GM12891 (cell line): ENCODE measurements around the gene TARP.

Experiments
- POLR2A ChIP-seq: IDR thresholded peaks from 2 replicates; pipeline ENCODE4 v1.6.1; 2011; ENCODE audit warnings: low read depth, low read length, control low read depth
- POLR2AphosphoS5 ChIP-seq: IDR thresholded peaks from 2 replicates; pipeline ENCODE4 v1.6.1; 2011; ENCODE audit warnings: low read depth, low read length, control low read depth
- SPI1 ChIP-seq: IDR thresholded peaks from 2 replicates; pipeline ENCODE4 v1.6.1; 2011; ENCODE audit warnings: low read depth, low read length, control low read depth
- TAF1 ChIP-seq: IDR thresholded peaks from 2 replicates; pipeline ENCODE4 v1.6.1; 2011; ENCODE audit warnings: low read depth, low read length, control low read depth

- TF ChIP-seq POLR2A (no peak), POLR2AphosphoS5 (no peak), TAF1 (no peak), SPI1 (no peak)
Measured at GRCh38 chr7:38306914-38307313, 33.5 kb upstream of the TARP start.
